Chondrocyte (in vitro differentiated cells): ENCODE results near the gene HMOX1. TPM values are rescaled to one million over a fixed set of nuclear protein-coding genes. Genes with fewer than 3 reads are reported as not detected.
"Not testable (repeated sequence)": the region's sequence is repeated elsewhere in the genome, so short reads cannot be mapped to it uniquely, and the experiment has no call there.

ENCODE experiments used
- DNase-seq: peaks from one replicate; pipeline ENCODE4 v3.0.0; 2021; ENCODE audit warnings: mixed read lengths, low spot score
- H3K27ac Mint-ChIP-seq: one replicate; pipeline ENCODE4 v1.8.0; 2021; ENCODE audit warnings: mild to moderate bottlenecking, moderate library complexity, mixed read lengths; ENCODE audit not compliant: unreplicated experiment
- H3K27me3 Mint-ChIP-seq: 2 replicates; pipeline ENCODE4 v1.8.0; 2021; ENCODE audit warnings: low read depth, mixed read lengths
- H3K36me3 Mint-ChIP-seq: 2 replicates; pipeline ENCODE4 v1.8.0; 2021; ENCODE audit warnings: low read depth, mixed read lengths
- H3K4me1 Mint-ChIP-seq: 2 replicates; pipeline ENCODE4 v1.8.0; 2021; ENCODE audit warnings: low read depth, mild to moderate bottlenecking, mixed read lengths
- H3K4me3 Mint-ChIP-seq: one replicate; pipeline ENCODE4 v1.8.0; 2021; ENCODE audit warnings: mild to moderate bottlenecking, moderate library complexity, mixed read lengths; ENCODE audit not compliant: unreplicated experiment
- H3K9me3 Mint-ChIP-seq: 2 replicates; pipeline ENCODE4 v1.8.0; 2021; ENCODE audit warnings: low read depth, mixed read lengths
- total RNA-seq: library from RNA; stranded (reverse); gene quantifications from 3 replicates; pipeline ENCODE4 v1.2.1, GENCODE V29; 2021
- TF ChIP-seq, protein P1 (sequence below): fragments of 200-600 bp; sonication (generic); IDR thresholded peaks from 2 replicates; pipeline ENCODE4 v1.5.0; 2021; ENCODE audit warnings: antibody characterized with exemption, mild to moderate bottlenecking, moderate library complexity

The HMOX1 gene
- total RNA-seq, 1 donor from 2014 or later: 9.4 TPM

DNA sequence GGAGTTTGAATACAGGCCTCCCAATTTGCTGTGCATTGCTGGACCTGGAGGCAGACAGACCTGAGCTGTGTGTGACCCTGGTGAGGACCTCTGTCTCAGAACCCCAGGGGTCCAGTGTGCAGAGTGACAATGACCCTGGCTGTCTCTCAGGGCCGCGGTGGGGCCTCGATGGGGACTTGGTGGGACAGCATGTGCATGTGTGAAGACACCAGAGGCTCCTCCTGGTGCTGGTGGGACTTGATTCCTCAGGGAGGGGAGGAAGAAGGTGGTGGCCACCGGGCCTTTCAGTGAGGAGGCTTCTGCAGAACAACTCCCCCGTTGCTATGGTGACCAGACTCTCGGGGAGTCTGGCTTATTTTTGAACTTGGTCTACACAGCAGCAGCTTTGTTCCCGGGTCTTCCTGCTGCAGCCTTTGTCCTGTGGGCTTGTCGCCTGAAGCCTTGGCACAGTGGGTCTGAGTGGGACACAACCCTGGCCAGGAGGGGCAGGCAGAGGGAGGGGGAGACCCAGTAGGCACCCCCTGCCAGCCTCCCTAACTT lies 54.4 kb downstream of the HMOX1 start:
- Mint-ChIP-seq H3K9me3 (peaks cover 5% of the 10 kb centered on the region), H3K36me3 (peaks cover 7% of the 10 kb centered on the region), H3K27ac (no peak overlapping the region), H3K4me1 (peaks cover 6% of the 10 kb centered on the region), H3K4me3 (no peak overlapping the region), H3K27me3 (no peaks in the 10 kb centered on the region)
- no peak for DNase-seq
- TF ChIP-seq, protein P1, sequence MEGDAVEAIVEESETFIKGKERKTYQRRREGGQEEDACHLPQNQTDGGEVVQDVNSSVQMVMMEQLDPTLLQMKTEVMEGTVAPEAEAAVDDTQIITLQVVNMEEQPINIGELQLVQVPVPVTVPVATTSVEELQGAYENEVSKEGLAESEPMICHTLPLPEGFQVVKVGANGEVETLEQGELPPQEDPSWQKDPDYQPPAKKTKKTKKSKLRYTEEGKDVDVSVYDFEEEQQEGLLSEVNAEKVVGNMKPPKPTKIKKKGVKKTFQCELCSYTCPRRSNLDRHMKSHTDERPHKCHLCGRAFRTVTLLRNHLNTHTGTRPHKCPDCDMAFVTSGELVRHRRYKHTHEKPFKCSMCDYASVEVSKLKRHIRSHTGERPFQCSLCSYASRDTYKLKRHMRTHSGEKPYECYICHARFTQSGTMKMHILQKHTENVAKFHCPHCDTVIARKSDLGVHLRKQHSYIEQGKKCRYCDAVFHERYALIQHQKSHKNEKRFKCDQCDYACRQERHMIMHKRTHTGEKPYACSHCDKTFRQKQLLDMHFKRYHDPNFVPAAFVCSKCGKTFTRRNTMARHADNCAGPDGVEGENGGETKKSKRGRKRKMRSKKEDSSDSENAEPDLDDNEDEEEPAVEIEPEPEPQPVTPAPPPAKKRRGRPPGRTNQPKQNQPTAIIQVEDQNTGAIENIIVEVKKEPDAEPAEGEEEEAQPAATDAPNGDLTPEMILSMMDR: no peak

DNA sequence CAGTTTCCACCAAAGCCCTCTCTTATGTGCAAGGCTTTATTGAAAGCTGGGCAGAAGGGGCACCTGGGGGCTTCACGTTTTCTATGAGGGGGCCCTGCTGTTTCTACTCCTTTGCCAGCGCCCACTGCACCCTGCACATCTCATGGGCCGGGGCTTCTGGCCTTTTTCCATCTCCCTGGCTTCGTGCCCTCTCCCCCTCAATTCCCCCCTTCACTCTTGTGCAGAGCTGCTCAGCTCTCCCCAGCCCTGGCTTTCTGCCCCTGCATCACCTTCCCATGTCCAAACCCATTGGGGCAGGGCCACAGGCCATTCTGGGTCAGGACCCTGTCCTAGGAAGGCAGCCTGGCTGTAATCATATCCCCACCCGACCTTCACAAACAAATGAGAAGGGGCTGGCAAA lies 55.5 kb downstream of the HMOX1 start:
- no peak overlapping the region for H3K4me3 Mint-ChIP-seq
- peaks cover under 1% of the 10 kb centered on the region for H3K4me1 Mint-ChIP-seq
- TF ChIP-seq, protein P1: no peak
- peaks cover 7% of the 10 kb centered on the region for H3K36me3 Mint-ChIP-seq
- peaks cover 5% of the 10 kb centered on the region for H3K9me3 Mint-ChIP-seq
- no peak for DNase-seq
- no peaks in the 10 kb centered on the region for H3K27me3 Mint-ChIP-seq
- H3K27ac Mint-ChIP-seq: no peak overlapping the region

DNA sequence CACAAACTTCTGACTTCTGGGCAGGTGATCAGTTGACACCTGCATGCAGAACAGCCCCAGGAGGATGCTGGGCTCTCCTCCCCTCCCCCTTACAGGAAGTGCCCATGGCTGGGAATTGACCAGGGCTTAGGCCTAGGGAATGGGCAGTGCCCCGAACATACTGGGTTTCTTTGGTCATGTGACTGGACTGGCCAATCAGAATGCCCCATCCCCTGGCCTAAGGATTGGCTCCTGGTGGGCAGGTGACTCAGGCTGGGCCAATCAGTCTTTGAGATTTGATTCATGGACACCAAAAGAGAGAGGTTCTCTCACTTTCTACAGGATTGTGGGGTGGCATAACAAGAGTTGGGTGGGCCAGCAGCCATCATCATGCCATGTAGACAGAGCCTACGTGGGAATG lies 56.2 kb downstream of the HMOX1 start:
- TF ChIP-seq, protein P1: no peak
- Mint-ChIP-seq H3K36me3 (peaks cover 7% of the 10 kb centered on the region), H3K9me3 (peaks cover 5% of the 10 kb centered on the region), H3K4me1 (no peaks in the 10 kb centered on the region), H3K4me3 (no peak overlapping the region), H3K27me3 (no peaks in the 10 kb centered on the region), H3K27ac (no peak overlapping the region)
- no peak for DNase-seq

DNA sequence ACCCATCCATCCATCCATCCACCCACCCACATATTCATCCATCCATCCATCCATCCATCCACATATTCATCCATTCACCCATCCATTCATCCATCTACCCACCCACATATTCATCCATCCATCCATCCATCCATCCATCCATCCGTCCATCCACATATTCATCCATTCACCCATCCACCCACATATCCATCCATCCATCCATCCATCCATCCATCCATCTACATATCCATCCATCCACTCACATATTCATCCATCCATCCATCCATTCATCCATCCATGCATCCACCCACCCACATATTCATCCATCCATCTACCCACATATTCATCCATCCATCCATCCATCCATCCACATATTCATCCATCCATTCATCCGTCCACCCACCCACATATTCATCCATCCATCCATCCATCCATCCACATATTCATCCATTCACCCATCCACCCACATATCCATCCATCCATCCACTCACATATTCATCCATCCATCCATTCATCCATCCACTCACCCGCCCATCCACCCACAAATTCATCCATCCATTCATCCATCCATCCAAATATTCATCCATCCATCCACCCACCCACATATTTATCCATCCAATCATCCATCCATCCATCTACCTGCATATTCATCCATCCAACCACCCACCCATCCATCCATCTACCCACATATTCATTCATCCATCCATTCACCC lies 57.9 kb downstream of the HMOX1 start:
- H3K27me3 Mint-ChIP-seq, H3K4me1 Mint-ChIP-seq, DNase-seq, H3K36me3 Mint-ChIP-seq, H3K4me3 Mint-ChIP-seq, H3K9me3 Mint-ChIP-seq, H3K27ac Mint-ChIP-seq: not testable (repeated sequence)

DNA sequence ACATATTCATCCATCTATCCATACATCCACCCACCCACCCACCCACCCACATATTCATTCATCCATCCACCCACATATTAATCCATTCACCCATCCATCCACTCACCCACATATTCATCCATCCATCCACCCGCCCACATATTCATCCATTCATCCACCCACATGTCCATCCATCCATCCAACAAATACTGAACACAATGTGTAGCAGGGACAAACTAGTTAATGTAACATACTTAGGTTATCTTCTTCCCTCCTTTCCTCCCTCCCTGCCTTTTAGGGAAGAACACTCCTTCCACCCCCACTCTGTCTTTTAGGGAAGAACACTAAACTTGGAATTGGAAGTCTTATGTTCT lies 58.4 kb downstream of the HMOX1 start:
- TF ChIP-seq, protein P1: no peak
- no peak overlapping the region for H3K27ac Mint-ChIP-seq
- H3K4me3 Mint-ChIP-seq: no peak overlapping the region
- H3K36me3 Mint-ChIP-seq: peaks cover under 1% of the 10 kb centered on the region
- no peaks in the 10 kb centered on the region for H3K4me1 Mint-ChIP-seq
- no peaks in the 10 kb centered on the region for H3K27me3 Mint-ChIP-seq
- no peak for DNase-seq
- H3K9me3 Mint-ChIP-seq: peaks cover 2% of the 10 kb centered on the region

DNA sequence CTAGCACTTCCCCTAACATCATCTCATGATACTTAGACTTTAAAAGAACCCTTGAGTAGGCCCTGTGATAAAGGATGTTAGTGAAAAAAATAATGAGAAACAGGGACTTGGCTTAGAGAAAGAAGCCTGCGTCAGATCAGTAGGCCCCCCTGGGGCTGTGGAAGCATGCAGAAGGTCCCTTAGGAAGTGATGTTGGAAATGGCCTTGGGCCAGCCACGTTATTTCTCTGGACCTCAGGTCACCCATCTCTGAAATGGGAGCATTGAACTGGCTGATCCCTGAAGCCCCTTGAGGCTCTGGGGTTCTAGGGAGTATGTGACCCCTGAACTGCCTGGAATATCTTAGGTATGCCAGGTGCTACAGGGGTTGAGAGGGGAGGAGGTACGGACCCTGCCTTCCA lies 59.2 kb downstream of the HMOX1 start:
- H3K4me3 Mint-ChIP-seq: no peak overlapping the region
- TF ChIP-seq, protein P1: no peak
- H3K9me3 Mint-ChIP-seq: no peaks in the 10 kb centered on the region
- H3K4me1 Mint-ChIP-seq: no peaks in the 10 kb centered on the region
- no peaks in the 10 kb centered on the region for H3K36me3 Mint-ChIP-seq
- DNase-seq: no peak
- H3K27ac Mint-ChIP-seq: no peak overlapping the region
- H3K27me3 Mint-ChIP-seq: no peaks in the 10 kb centered on the region
